Stimulated activated CD4-positive, alpha-beta T cell treated with anti-CD3 and anti-CD28 coated beads, Interleukin-12 subunit alpha, Interleukin-12 subunit beta, amount 100 ng/mL, for 4 hours (primary cell): ENCODE measurements around the gene COA7.
"Not testable (repeated sequence)": the region's sequence is repeated elsewhere in the genome, so short reads cannot be mapped to it uniquely, and the experiment has no call there.

ENCODE experiments used
- DNase-seq: peaks from one replicate; pipeline ENCODE4 v3.0.0-alpha.2; 2020

Gene COA7

DNA sequence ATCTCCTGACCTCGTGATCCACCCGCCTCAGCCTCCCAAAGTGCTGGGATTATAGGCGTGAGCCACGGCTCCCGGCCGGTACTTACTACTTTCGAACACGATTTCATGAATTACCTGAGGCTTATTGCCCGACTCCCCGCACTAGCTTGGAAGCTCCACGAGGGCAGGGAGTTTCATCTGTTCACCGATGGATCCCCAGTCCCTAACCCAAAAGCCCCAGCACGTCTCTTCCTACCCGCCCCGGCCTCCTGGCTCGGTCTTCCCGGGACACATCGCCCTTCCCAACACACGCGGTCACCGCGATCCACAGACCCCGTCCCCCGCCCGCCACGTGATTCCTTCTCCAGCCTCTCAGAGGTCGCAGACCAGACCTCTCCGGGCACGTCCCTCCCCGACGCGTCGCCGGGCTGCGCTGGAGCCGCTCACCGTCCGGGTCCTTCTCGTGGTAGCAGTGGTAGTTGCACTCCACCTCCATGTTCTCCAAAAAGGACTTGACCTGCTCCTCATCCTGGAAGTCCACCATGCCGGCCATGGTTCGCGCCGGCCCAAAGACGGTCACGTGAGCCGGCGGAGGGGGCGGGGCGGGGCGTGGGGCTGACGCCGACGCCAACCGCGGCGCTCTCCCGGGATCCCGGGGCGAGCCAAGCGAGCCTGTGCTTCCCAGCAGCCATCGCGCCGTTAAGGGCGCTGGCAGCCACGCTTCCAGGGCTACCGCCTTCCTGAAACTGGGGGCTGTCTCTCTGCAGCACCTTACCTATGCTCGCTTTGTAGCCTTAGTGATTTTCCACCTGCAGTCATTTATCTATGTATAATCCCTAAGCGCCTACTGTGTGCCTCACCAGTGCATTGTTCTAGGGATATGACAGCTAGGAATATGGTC, at the start of gene COA7:
TSS of gene COA7 (minus strand) at position 553 of the 880 bp plus-strand sequence. CDS start at position 532, 21 bp downstream.
- peak; percentile 76 for DNase-seq

DNA sequence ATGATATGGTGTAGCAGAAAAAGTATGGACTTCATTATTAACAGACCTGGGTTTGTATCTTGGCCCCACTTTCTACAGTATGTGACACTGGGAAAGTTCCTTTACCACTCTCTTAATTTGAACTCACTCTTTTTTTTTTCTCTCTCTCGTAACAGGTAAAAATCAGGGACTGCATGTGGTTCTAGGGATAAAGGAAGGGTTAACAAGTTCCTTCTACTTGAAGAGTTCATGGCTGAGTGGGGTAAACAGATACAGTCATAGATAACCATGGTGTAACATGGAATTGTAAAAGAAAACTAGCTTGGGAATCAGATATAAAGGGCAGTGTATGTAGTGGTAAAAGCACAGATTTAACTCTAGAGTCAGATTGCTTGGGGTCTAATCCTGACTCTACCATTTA, 49.3 kb upstream of the COA7 start:
- DNase-seq, result no peak

GRCh38 chr1:52746189-52746588, 48.0 kb upstream of the COA7 start:
- DNase-seq, result no peak

DNA sequence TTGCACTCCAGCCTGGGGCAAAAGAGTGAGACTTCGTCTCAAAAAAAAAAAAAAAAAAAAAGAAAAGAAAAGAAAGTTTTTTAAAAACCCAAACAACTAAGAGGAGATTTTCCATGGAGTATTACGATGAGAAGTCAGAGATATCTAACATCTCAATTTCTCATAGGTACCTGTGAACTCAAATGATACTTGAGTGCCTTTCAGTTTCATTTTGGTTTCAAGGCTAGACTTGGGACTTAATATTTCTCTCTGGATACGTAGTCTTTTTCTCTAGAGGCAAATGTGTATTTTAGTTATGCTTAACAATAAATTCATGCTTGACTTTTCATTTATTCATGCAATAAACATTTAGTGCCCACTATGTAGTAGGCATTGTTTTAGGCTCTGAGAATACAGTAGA, 43.1 kb upstream of the COA7 start:
- DNase-seq, result no peak

DNA sequence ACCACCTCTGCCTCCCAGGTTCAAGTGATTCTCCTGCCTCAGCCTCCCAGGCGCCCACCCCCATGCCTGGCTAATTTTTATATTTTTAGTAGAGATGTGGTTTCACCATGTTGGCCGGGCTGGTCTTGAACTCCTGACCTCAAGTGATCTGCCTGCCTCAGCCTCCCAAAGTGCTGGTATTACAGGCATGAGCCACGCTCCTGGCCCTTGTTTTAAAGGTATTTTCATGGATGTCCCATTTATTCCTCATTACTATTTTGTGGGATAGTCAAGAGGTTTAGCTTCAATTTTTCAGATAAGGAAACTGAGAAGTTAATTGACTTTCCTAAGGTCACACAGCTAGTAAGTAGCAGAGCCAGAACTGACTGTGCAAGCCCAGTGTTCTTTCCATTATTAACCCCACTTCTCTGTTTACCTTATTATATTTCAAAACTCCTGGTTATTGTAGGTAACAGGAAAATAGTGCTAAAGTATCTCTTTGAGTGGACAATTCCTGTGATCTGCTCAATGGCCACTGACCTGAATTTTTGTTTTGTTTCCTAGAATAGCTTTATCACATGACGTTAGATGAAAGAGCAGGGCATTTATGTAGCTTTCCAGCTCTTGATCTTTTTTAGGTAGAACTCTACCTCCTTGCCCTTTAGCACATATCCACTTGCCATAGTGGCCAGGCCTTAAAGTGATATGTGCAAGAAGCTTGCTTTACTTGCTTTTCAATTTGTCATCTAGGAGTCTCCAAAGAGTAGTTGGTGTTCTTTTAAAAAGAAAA, 41.7 kb upstream of the COA7 start:
- DNase-seq, result no peak

DNA sequence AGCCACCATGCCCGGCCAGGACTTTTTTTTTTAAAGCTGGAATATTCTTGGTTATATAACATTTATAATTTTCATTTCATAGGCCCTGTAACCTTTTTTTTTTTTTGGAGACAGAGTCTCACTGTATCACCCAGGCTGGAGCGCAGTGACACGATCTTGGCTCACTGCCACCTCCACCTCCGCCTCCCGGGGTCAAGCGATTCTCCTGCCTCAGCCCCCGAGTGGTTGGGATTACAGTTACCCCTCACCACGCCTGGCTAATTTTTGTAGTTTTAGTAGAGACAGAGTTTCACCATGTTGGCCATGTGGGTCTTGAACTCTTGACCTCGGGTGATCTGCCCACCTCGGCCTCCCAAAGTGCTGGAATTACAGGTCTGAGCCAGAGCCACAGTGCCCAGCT, 40.7 kb upstream of the COA7 start:
- no peak for DNase-seq

DNA sequence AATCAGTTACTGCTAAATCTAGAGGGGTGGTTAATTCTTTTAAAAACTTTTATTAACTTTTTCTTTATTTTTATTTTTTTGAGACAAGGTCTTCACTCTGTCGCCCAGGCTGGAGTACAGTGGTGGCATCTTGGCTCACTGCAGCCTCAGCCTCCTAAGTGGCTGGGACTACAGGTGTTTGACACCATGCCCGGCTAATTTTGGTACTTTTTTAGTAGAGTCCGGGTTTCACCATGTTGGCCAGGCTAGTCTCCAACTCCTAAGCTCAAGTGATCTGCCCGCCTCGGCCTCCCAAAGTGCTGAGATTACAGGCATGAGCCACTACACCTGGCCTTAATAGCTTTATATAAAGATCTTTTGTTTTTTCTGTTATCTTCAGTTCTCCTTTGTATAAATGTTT, 40.0 kb upstream of the COA7 start:
- DNase-seq, result no peak

DNA sequence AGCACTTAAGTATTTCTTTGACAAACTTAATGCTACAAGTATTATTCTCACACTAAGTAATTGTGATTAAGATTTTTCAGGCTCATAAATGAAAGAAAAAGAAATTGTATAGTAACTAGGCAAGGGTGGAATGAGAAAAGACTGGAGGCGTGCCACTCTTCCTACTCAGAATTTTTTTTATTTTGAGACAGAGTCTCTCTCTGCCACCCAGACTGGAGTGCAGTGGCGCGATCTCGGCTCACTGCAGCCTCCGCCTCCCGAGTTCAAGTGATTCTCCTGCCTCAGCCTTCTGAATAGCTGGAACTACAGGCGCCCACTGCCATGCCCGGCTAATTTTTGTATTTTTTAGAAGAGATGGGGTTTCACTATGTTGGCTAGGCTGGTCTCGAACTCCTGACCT, 37.2 kb upstream of the COA7 start:
- DNase-seq, result not testable (repeated sequence)

- no peak for DNase-seq
Observed at GRCh38 chr1:52733368-52733767, 35.2 kb upstream of the COA7 start.

GRCh38 chr1:52727956-52728656, 30.0 kb upstream of the COA7 start:
- DNase-seq, result no peak

DNA sequence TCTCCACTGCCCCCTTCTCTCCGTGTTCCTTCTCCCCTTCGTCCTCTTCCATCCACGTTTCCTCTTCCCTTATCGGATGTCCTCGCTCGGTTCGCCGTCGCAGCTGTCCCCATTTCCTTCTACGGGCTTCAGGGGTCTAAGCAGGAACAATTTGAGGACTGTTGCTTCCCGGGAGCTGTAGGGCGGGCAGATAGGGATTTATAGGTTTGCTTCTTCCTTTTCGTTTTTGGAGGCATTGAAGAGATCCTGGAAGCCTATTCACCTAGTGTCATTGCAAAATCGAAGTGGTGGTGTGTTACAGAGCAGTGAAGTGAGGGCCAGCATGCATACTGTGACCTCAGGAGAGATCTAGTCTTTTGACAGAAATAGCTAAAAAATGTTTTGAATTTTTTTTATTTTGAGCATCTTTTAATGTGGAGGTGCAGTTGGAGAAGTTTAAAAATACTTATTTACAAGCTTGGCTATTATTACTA, 29.0 kb upstream of the COA7 start:
- DNase-seq, result no peak

GRCh38 chr1:52726265-52727113, 28.3 kb upstream of the COA7 start, which contains the start of gene ZYG11B:
TSS of gene ZYG11B (plus strand) at chr1:52726453. CDS start at chr1:52726654, 201 bp downstream.
- peak; percentile 88 for DNase-seq

GRCh38 chr1:52725903-52726264, 27.7 kb upstream of the COA7 start:
- DNase-seq, result no peak

- DNase-seq, result no peak
Observed at GRCh38 chr1:52723260-52723659, 25.1 kb upstream of the COA7 start.

- DNase-seq, result not testable (repeated sequence)
Observed at GRCh38 chr1:52715296-52715695, 17.1 kb upstream of the COA7 start.

DNA sequence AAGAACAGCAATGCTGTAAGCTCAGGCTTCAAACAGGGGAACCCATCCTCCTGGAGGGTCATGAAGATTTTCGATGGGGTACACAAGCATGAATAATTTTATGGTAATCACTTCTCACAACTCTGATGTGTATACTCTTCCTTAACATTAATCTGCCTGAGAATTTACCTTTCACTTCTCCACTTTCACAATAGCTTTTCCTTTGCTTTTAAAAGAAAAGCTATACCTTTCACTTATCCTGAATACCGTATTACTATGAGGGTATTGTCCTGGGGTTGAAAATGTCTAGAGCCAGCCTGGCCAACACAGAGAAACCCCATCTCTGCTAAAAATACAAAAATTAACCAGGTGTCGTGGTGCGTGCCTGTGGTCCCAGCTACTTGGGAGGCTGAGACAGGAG, 15.4 kb upstream of the COA7 start:
- no peak for DNase-seq

DNA sequence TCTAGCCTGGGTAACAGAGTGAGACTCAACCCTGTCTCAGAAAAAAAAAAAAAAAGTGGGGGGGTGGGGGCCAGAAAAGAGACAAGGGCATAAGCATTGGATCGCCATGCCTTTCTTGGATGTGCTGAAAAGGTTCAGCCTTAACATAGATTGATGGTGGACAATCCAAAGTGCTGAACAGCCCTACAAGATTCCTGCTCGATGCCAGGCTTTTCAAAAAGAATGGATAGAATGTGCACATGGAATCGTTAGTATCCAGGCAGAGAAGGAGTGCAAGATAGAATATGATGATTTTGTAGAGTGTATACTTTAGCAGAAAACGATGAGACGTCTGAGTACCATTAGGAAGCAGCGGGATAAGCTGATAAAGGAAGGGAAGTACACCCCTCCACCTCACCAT, 10.9 kb upstream of the COA7 start:
- no peak for DNase-seq

DNA sequence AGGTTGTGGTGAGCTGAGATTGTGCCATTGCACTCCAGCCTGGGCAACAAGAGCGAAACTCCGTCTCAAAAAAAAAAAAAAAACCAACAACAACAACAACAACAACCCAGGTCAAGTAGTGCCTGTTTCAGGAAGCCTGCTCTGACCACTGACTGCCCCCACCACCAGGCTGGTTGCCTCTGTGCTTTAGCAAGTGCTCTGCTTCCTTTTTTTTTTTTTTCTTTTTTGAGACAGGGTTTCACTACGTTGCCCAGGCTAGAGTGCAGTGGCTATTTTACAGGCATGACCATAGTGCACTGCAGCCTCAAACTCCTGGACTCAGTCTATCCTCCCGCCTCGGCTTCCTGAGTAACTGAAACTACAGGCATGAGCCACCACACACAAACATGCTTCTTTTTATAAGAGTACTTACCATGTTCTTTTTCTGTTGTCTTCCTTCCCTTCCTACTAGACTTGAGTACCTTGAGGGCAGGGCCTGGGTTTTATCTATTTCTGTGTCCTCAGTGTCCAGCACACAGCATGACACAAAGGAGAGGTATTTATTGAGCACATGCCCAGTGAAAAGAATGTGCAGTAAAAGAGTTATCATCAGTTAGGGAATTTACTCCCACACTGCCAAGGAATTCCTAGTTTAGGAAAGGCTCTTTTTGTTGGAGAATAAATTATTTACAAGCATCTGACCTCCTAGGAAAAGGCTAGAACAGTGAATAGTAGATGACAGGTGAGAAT, 9.9 kb upstream of the COA7 start:
- DNase-seq, result no peak

GRCh38 chr1:52706941-52707926, 9.1 kb upstream of the COA7 start:
- no peak for DNase-seq

- DNase-seq, result no peak
Observed at GRCh38 chr1:52706136-52706670, 8.1 kb upstream of the COA7 start.
